Bronchial epithelial cell (primary cell): ENCODE measurements around the gene ADGRF4. TPM values are rescaled to one million over a fixed set of nuclear protein-coding genes. Genes with fewer than 3 reads are reported as not detected.
A peak's percentile ranks its signal among the peaks of the same experiment; 100 is the strongest.
"Not testable (repeated sequence)": the region's sequence is repeated elsewhere in the genome, so short reads cannot be mapped to it uniquely, and the experiment has no call there.

Experiments used
- DNase-seq: peaks from one replicate; pipeline ENCODE4 v3.0.0-alpha.2; 2010; ENCODE audit warnings: low read depth
- FAIRE-seq: peaks from 2 replicates; lab custom pipeline; 2011; peaks lifted over from hg19 to GRCh38; lab: Jason Lieb, UNC
- H3K27me3 ChIP-seq: 2 replicates; pipeline ENCODE4 v1.5.1; 2011; ENCODE audit warnings: low read length; ENCODE audit not compliant: control insufficient read depth, insufficient read depth
- H3K36me3 ChIP-seq: 2 replicates; pipeline ENCODE4 v1.5.1; 2011; ENCODE audit warnings: low read length; ENCODE audit not compliant: control insufficient read depth, insufficient read depth
- H3K4me3 ChIP-seq: 2 replicates; pipeline ENCODE4 v1.5.1; 2011; ENCODE audit warnings: mild to moderate bottlenecking, low read depth, low read length, control low read depth
- total RNA-seq: library from RNA; depleted of rRNA; stranded (reverse); fragments of >200 nt; gene quantifications from 2 replicates; pipeline ENCODE4 v1.2.1, GENCODE V29; 2014
- TF ChIP-seq, protein P1 (sequence below): IDR thresholded peaks from 2 replicates; pipeline ENCODE4 v1.5.1; 2011; ENCODE audit warnings: mild to moderate bottlenecking, moderate library complexity, low read length, control low read depth, inconsistent platforms; ENCODE audit not compliant: insufficient read depth, severe bottlenecking

The ADGRF4 gene
- total RNA-seq, 1 donor from 2014 or later: 17.9 TPM

DNA sequence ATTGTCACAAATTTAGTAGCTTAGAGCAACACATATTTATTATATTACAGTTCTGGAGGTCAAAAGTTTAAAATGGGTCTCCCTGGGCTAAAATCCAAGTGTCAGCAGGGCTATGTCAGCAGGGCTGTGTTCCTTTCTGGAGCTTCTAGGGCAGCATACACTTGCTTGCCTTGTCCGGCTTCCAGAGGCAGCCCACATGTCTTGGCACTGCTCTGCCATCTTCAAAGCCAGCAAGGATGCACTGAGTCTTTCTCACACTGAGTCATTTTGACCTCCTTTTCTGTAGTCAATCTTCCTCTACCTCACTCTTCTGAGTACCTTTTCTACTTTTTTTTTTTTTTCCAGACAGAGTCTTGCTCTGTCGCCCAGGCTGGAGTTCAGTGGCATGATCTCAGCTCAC lies 39.0 kb downstream of the ADGRF4 start:
- FAIRE-seq (no peak), DNase-seq (no peak)
- Histone ChIP-seq H3K4me3 (no peak overlapping the region), H3K36me3 (no peaks in the 10 kb centered on the region), H3K27me3 (no peaks in the 10 kb centered on the region)
- TF ChIP-seq, protein P1, sequence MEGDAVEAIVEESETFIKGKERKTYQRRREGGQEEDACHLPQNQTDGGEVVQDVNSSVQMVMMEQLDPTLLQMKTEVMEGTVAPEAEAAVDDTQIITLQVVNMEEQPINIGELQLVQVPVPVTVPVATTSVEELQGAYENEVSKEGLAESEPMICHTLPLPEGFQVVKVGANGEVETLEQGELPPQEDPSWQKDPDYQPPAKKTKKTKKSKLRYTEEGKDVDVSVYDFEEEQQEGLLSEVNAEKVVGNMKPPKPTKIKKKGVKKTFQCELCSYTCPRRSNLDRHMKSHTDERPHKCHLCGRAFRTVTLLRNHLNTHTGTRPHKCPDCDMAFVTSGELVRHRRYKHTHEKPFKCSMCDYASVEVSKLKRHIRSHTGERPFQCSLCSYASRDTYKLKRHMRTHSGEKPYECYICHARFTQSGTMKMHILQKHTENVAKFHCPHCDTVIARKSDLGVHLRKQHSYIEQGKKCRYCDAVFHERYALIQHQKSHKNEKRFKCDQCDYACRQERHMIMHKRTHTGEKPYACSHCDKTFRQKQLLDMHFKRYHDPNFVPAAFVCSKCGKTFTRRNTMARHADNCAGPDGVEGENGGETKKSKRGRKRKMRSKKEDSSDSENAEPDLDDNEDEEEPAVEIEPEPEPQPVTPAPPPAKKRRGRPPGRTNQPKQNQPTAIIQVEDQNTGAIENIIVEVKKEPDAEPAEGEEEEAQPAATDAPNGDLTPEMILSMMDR: no peak

DNA sequence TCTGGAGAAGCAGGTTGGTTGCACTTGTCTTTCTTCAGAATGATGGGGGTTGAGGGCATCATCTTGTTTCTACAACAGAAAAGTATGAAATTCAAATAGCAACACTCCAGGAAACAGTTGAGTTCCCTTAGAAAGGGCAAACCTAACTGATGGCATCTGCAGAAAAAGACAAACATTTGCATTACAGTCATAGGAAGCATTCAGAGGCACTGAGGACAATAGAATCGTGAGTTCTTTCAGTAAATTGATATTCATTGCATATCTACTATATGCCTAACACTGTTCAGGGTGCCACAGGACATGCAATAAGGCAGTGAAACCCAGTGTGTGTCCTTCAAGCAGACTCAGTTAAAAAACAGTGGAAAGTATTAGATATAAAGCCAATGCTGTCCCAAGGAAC lies 42.3 kb downstream of the ADGRF4 start:
- Histone ChIP-seq H3K36me3 (no peaks in the 10 kb centered on the region), H3K4me3 (no peak overlapping the region), H3K27me3 (no peaks in the 10 kb centered on the region)
- TF ChIP-seq, protein P1: no peak
- no peak for DNase-seq
- no peak for FAIRE-seq

DNA sequence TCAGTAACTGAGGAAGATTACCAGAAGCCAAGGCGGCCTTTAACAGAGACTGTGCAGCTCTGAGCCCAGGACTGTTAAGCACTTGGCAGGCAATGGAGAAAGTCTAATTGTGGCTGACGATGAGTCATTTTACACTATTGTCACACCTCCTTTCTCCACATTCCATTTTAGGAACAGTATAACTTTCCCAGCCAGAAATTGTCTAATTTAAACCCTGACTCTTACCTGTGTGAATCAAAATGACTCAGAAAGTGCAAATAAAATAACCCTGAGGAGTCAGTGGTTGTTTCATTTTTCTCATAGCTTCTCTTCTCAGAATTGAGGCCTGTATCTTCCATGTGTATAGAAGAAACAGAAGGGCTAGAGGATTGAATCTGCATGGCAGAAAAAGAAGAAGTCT lies 43.4 kb downstream of the ADGRF4 start:
- no peak overlapping the region for H3K4me3 ChIP-seq
- H3K36me3 ChIP-seq: no peaks in the 10 kb centered on the region
- H3K27me3 ChIP-seq: no peaks in the 10 kb centered on the region
- TF ChIP-seq, protein P1: no peak
- DNase-seq: peak; percentile 99
- FAIRE-seq: no peak

DNA sequence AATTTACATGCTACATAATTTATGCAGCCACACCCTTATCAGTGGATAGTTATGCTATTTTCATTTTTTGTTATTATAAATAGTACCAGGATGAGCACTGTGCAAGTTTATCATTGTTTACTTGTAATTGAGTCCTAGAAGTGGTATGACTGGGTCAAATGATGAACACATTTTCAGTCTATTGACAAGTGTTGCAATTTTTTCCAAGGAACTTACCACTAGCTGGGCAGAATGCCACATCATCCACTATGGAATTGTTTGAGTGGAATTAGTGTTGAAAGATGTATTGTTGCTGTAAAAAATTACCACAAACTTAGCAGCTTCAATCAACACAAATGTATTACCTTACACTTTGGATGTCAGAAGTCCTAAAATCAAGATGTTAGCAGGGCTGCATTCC lies 45.4 kb downstream of the ADGRF4 start:
- H3K27me3 ChIP-seq: no peaks in the 10 kb centered on the region
- H3K4me3 ChIP-seq: no peak overlapping the region
- DNase-seq (peak; percentile 97), FAIRE-seq (no peak)
- no peaks in the 10 kb centered on the region for H3K36me3 ChIP-seq
- TF ChIP-seq, protein P1: no peak

DNA sequence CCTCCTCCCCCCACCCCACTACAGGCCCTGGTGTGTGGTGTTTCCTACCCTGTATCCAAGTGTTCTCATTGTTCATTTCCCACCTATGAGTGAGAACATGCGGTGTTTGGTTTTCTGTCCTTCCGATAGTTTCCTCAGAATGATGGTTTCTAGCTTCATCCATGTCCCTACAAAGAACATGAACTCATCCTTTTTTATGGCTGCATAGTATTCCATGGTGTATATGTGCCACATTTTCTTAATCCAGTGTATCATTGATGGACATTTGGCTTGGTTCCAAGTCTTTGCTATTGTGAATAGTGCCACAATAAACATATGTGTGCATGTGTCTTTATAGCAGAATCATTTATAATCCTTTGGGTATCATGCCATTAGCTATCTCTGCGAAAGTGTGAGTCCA lies 46.9 kb downstream of the ADGRF4 start:
- not testable (repeated sequence) for H3K36me3 ChIP-seq, DNase-seq, H3K27me3 ChIP-seq, H3K4me3 ChIP-seq, FAIRE-seq

DNA sequence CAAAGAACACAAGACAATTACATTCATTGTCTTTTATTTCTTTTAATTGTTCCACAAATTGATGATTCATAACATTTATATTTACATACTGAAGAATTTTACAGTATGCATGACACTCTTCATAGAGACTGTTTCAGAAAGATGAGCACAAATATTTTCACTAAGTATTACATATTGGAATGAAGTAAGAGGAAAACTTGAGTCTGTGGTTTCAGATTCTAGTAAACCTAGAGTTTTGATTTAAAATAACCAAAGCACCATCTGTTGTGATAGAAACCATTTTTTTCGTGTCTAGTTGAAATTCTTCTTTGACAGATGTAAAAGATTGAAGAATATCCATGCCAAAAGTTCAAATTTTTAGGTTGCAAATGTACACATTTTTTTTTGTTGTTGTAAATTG lies 51.4 kb downstream of the ADGRF4 start:
- FAIRE-seq: no peak
- Histone ChIP-seq H3K27me3 (no peaks in the 10 kb centered on the region), H3K4me3 (no peak overlapping the region)

More for the DNA sequence above, 51.4 kb downstream of the ADGRF4 start:
- TF ChIP-seq, protein P1: no peak
- no peaks in the 10 kb centered on the region for H3K36me3 ChIP-seq
- DNase-seq: no peak
